Measurements from ENCODE around the gene B3GNT3. TPM values are rescaled to one million over a fixed set of nuclear protein-coding genes. Genes with fewer than 3 reads are reported as not detected.

B3GNT3 gene
- total and polyA plus RNA-seq, 2 of the 13 experiments (the other 11 are each of a cell fraction or from before 2014, with no cell fraction given), result 0.86 to 4.0 TPM

DNA sequence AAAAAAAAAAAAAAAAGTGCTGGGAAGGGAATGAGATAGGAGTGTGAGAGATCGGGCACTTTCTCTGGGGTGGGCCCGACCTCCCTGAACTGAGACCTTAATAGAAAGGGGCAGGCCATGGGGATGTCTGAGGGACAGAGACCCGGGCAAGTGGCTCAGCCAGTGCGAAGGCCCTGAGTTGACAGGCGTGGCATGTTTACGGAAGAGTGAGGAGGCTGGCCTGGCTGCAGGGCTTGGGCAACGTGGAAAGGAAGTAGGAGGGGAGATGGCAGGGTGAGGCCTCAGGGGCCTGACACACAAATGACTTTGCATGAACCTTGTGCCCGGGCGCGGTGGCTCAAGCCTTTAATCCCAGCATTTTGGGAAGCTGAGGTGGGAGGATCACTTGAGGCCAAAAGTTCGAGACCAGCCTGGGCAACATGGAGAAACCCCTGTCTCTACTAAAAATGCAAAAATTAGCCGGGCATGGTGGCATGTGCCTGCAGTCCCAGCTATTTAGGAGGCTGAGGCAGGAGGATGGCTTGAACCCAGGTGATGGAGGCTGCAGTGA lies 29.8 kb upstream of the B3GNT3 start (continued):
- TF ChIP-seq ZNF766 (CRISPR knock-in tag; IDR thresholded peaks at IDR 0.05; ENCODE audit: borderline replicate concordance) (no peak), BRD4 (CRISPR knock-in tag; IDR thresholded peaks at IDR 0.05) (no peak), MTF1 (CRISPR knock-in tag; IDR thresholded peaks at IDR 0.05) (no peak), SRF (IDR thresholded peaks at IDR 0.05; ENCODE audit: low read depth, low read length) (no peak), MXD4 (CRISPR knock-in tag; IDR thresholded peaks at IDR 0.05) (peak; percentile 62; the same call in 1 of the 2 replicates), IRF2 (CRISPR knock-in tag; IDR thresholded peaks at IDR 0.05) (peak; percentile 53; the same call in 1 of the 2 replicates), FOSL2 (CRISPR knock-in tag; IDR thresholded peaks at IDR 0.05) (peak; percentile 52), ZNF891 (CRISPR knock-in tag; IDR thresholded peaks at IDR 0.05) (no peak; the same call in 1 of the 2 replicates), RFX3 (CRISPR knock-in tag; IDR thresholded peaks at IDR 0.05) (no peak), CBX2 (IDR thresholded peaks at IDR 0.05; ENCODE audit: low read depth, low read length) (no peak), CBX2 (CRISPR knock-in tag; IDR thresholded peaks at IDR 0.05; ENCODE audit: low read depth) (no peak), JUND (CRISPR knock-in tag; IDR thresholded peaks at IDR 0.05) (no peak), ZNF451 (CRISPR knock-in tag; IDR thresholded peaks at IDR 0.05) (no peak), BHLHE40 (IDR thresholded peaks at IDR 0.05; ENCODE audit: low read length) (no peak), ZNF674 (CRISPR knock-in tag; IDR thresholded peaks at IDR 0.05; ENCODE audit: low read depth) (no peak), ZNF737 (CRISPR knock-in tag; IDR thresholded peaks at IDR 0.05; ENCODE audit: borderline replicate concordance) (no peak), MXI1 (IDR thresholded peaks at IDR 0.05; ENCODE audit: borderline replicate concordance, low read depth, low read length) (peak; percentile 87; the same call in 2 of the 3 replicates), SNRNP70 (IDR thresholded peaks at IDR 0.05; ENCODE audit: low read depth, low read length) (no peak), NR2F2 (IDR thresholded peaks at IDR 0.05; ENCODE audit: borderline replicate concordance, low read depth) (no peak; the same call in 1 of the 2 replicates), PHF5A (CRISPR knock-in tag; IDR thresholded peaks at IDR 0.05; ENCODE audit: low read depth, unreplicated experiment) (no peak), ZNF678 (CRISPR knock-in tag; IDR thresholded peaks at IDR 0.05) (no peak)
- TF ChIP-seq, protein P1, sequence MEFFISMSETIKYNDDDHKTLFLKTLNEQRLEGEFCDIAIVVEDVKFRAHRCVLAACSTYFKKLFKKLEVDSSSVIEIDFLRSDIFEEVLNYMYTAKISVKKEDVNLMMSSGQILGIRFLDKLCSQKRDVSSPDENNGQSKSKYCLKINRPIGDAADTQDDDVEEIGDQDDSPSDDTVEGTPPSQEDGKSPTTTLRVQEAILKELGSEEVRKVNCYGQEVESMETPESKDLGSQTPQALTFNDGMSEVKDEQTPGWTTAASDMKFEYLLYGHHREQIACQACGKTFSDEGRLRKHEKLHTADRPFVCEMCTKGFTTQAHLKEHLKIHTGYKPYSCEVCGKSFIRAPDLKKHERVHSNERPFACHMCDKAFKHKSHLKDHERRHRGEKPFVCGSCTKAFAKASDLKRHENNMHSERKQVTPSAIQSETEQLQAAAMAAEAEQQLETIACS (CRISPR knock-in tag; IDR thresholded peaks at IDR 0.05), result no peak
- TF ChIP-seq, protein P2, sequence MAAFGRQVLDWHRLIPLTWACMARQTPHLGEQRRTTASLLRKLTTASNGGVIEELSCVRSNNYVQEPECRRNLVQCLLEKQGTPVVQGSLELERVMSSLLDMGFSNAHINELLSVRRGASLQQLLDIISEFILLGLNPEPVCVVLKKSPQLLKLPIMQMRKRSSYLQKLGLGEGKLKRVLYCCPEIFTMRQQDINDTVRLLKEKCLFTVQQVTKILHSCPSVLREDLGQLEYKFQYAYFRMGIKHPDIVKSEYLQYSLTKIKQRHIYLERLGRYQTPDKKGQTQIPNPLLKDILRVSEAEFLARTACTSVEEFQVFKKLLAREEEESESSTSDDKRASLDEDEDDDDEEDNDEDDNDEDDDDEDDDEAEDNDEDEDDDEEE (CRISPR knock-in tag; IDR thresholded peaks at IDR 0.05), result peak; percentile 42; the same call in 1 of the 2 replicates

Measured in HepG2 (cell line).